ENCODE results near the gene TMEM89. TPM values are rescaled to one million over a fixed set of nuclear protein-coding genes. Genes with fewer than 3 reads are reported as not detected.

TMEM89 gene
- total and polyA plus RNA-seq, 5 donors = not detected

GRCh38 chr3:48656061-48656840, 34.7 kb upstream of the TMEM89 start:
- Histone ChIP-seq H3K4me1 (ENCODE audit: control insufficient read depth, insufficient read depth, low read length) (peaks cover 2% of the 10 kb centered on the region), H3K4me3 (ENCODE audit: low read length) (peak overlapping the region; percentile 43), H3K9me3 (ENCODE audit: control insufficient read depth, low read length) (no peaks in the 10 kb centered on the region), H3K27me3 (ENCODE audit: control insufficient read depth, insufficient read depth) (no peaks in the 10 kb centered on the region), H3K27ac (ENCODE audit: low read length) (no peak overlapping the region)
- ATAC-seq = peak; percentile 89
- 3% methylated on average over 94 of the region's 94 CpGs for WGBS
- DNase-seq = peak; percentile 85 to 94 (median 94)
- intact Hi-C loops (cut with DNase I) = no loop called here

- H3K9me3 ChIP-seq (ENCODE audit: control insufficient read depth, low read length) = no peaks in the 10 kb centered on the region
- no peak for ATAC-seq
- intact Hi-C loops (cut with DNase I) = no loop called here
- H3K27ac ChIP-seq (ENCODE audit: low read length) = no peak overlapping the region
- H3K4me3 ChIP-seq (ENCODE audit: low read length) = peak overlapping the region; percentile 43
- no peaks in the 10 kb centered on the region for H3K27me3 ChIP-seq (ENCODE audit: control insufficient read depth, insufficient read depth)
- peak in 1 of 3 donors; percentile 45 for DNase-seq
- no peaks in the 10 kb centered on the region for H3K4me1 ChIP-seq (ENCODE audit: control insufficient read depth, insufficient read depth, low read length)
- 15% methylated on average over 30 of the region's 30 CpGs for WGBS
These were observed 34.0 kb upstream of the TMEM89 start for GRCh38 chr3:48655606-48656005.

GRCh38 chr3:48655063-48655462, 33.5 kb upstream of the TMEM89 start:
- H3K27ac ChIP-seq (ENCODE audit: low read length) = no peak overlapping the region
- intact Hi-C loops (cut with DNase I) = no loop called here
- no peak overlapping the region for H3K4me3 ChIP-seq (ENCODE audit: low read length)
- no peaks in the 10 kb centered on the region for H3K9me3 ChIP-seq (ENCODE audit: control insufficient read depth, low read length)
- no peaks in the 10 kb centered on the region for H3K4me1 ChIP-seq (ENCODE audit: control insufficient read depth, insufficient read depth, low read length)
- no peak for ATAC-seq
- peak in 1 of 3 donors; percentile 46 for DNase-seq
- 93% methylated on average over 12 of the region's 12 CpGs for WGBS
- H3K27me3 ChIP-seq (ENCODE audit: control insufficient read depth, insufficient read depth) = no peaks in the 10 kb centered on the region

GRCh38 chr3:48652923-48653715, 31.6 kb upstream of the TMEM89 start:
- no peaks in the 10 kb centered on the region for H3K9me3 ChIP-seq (ENCODE audit: control insufficient read depth, low read length)
- no peaks in the 10 kb centered on the region for H3K4me1 ChIP-seq (ENCODE audit: control insufficient read depth, insufficient read depth, low read length)
- DNase-seq = peak in 1 of 3 donors; percentile 40
- no peak for ATAC-seq
- no peak overlapping the region for H3K27ac ChIP-seq (ENCODE audit: low read length)
- 95% methylated on average over 15 of the region's 15 CpGs for WGBS
- no peaks in the 10 kb centered on the region for H3K27me3 ChIP-seq (ENCODE audit: control insufficient read depth, insufficient read depth)
- intact Hi-C loops (cut with DNase I) = no loop called here
- no peak overlapping the region for H3K4me3 ChIP-seq (ENCODE audit: low read length)

GRCh38 chr3:48651771-48652170, 30.2 kb upstream of the TMEM89 start:
- Histone ChIP-seq H3K4me1 (ENCODE audit: control insufficient read depth, insufficient read depth, low read length) (no peaks in the 10 kb centered on the region), H3K9me3 (ENCODE audit: control insufficient read depth, low read length) (no peaks in the 10 kb centered on the region), H3K4me3 (ENCODE audit: low read length) (no peak overlapping the region), H3K27ac (ENCODE audit: low read length) (no peak overlapping the region), H3K27me3 (ENCODE audit: control insufficient read depth, insufficient read depth) (no peaks in the 10 kb centered on the region)
- WGBS = 89% methylated on average over 11 of the region's 11 CpGs
- no peak for DNase-seq
- intact Hi-C loops (cut with DNase I) = no loop called here
- no peak for ATAC-seq

- 89% methylated on average over 12 of the region's 12 CpGs for WGBS
- no peak for ATAC-seq
These were observed 29.2 kb upstream of the TMEM89 start for GRCh38 chr3:48650723-48651122.

GRCh38 chr3:48648188-48648850, 26.8 kb upstream of the TMEM89 start:
- Histone ChIP-seq H3K4me1 (ENCODE audit: control insufficient read depth, insufficient read depth, low read length) (no peaks in the 10 kb centered on the region), H3K4me3 (ENCODE audit: low read length) (no peak overlapping the region), H3K9me3 (ENCODE audit: control insufficient read depth, low read length) (no peaks in the 10 kb centered on the region), H3K27me3 (ENCODE audit: control insufficient read depth, insufficient read depth) (no peaks in the 10 kb centered on the region), H3K27ac (ENCODE audit: low read length) (no peak overlapping the region)
- 91% methylated on average over 15 of the region's 15 CpGs for WGBS
- DNase-seq = no peak
- intact Hi-C loops (cut with DNase I) = no loop called here
- no peak for ATAC-seq

More at GRCh38 chr3:48650723-48651122, 29.2 kb upstream of the TMEM89 start:
- Histone ChIP-seq H3K9me3 (ENCODE audit: control insufficient read depth, low read length) (no peaks in the 10 kb centered on the region), H3K27me3 (ENCODE audit: control insufficient read depth, insufficient read depth) (no peaks in the 10 kb centered on the region), H3K4me1 (ENCODE audit: control insufficient read depth, insufficient read depth, low read length) (no peaks in the 10 kb centered on the region), H3K27ac (ENCODE audit: low read length) (no peak overlapping the region), H3K4me3 (ENCODE audit: low read length) (no peak overlapping the region)
- no peak for DNase-seq
- intact Hi-C loops (cut with DNase I) = no loop called here

GRCh38 chr3:48647714-48648113, 26.1 kb upstream of the TMEM89 start:
- Histone ChIP-seq H3K4me1 (ENCODE audit: control insufficient read depth, insufficient read depth, low read length) (no peaks in the 10 kb centered on the region), H3K27ac (ENCODE audit: low read length) (no peak overlapping the region), H3K9me3 (ENCODE audit: control insufficient read depth, low read length) (no peaks in the 10 kb centered on the region), H3K4me3 (ENCODE audit: low read length) (no peak overlapping the region), H3K27me3 (ENCODE audit: control insufficient read depth, insufficient read depth) (no peaks in the 10 kb centered on the region)
- DNase-seq (no peak), ATAC-seq (no peak)
- intact Hi-C loops (cut with DNase I) = no loop called here
- 85% methylated on average over 9 of the region's 9 CpGs for WGBS

GRCh38 chr3:48644898-48645760, 23.6 kb upstream of the TMEM89 start:
- 92% methylated on average over 22 of the region's 22 CpGs for WGBS
- Histone ChIP-seq H3K9me3 (ENCODE audit: control insufficient read depth, low read length) (no peaks in the 10 kb centered on the region), H3K4me3 (ENCODE audit: low read length) (no peak overlapping the region), H3K4me1 (ENCODE audit: control insufficient read depth, insufficient read depth, low read length) (no peaks in the 10 kb centered on the region), H3K27ac (ENCODE audit: low read length) (no peak overlapping the region), H3K27me3 (ENCODE audit: control insufficient read depth, insufficient read depth) (no peaks in the 10 kb centered on the region)
- no peak for ATAC-seq
- DNase-seq = no peak
- intact Hi-C loops (cut with DNase I) = no loop called here

- Histone ChIP-seq H3K27ac (ENCODE audit: low read length) (no peak overlapping the region), H3K27me3 (ENCODE audit: control insufficient read depth, insufficient read depth) (no peaks in the 10 kb centered on the region), H3K4me3 (ENCODE audit: low read length) (no peak overlapping the region), H3K9me3 (ENCODE audit: control insufficient read depth, low read length) (no peaks in the 10 kb centered on the region), H3K4me1 (ENCODE audit: control insufficient read depth, insufficient read depth, low read length) (no peaks in the 10 kb centered on the region)
- 90% methylated on average over 12 of the region's 12 CpGs for WGBS
- ATAC-seq (no peak), DNase-seq (no peak)
- intact Hi-C loops (cut with DNase I) = no loop called here
These were observed 21.0 kb upstream of the TMEM89 start for GRCh38 chr3:48642605-48643004.
